HG03432 (cell line): Measurements from ENCODE around the gene SMTN.
A peak's percentile ranks its signal among the peaks of the same experiment; 100 is the strongest.
"Not testable (repeated sequence)": the region's sequence is repeated elsewhere in the genome, so short reads cannot be mapped to it uniquely, and the experiment has no call there.

ENCODE experiments used
- ATAC-seq: cut with Tn5 transposase; IDR thresholded peaks from one replicate; pipeline ENCODE4 v1.9.1; 2021; ENCODE audit warnings: mild to moderate bottlenecking, moderate library complexity; ENCODE audit not compliant: unreplicated experiment

The SMTN gene

GRCh38 chr22:31103111-31103510 is 22.0 kb downstream of the SMTN start:
- no peak for ATAC-seq

- no peak for ATAC-seq
Observed at GRCh38 chr22:31103899-31104694, 23.0 kb downstream of the SMTN start.

DNA sequence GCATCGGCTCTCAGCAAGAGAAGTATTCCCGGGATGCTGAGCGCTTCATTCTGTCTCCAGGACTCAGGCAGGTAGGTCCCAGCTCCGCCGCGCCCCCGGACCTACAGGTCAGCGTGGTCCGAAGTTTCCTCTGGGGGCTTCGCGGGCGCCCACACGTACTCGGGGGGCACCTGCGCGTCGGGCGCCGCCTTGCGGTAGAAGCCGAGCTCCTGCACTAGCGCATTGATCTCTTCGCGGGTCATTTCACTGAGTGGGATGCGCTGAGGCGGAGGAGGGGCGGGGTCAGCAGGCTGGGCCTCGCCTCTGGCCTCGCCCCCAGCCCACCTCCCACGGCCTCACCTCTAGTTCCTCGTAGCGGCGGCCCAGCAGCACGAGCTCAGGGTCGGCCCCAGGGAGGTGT is 23.8 kb downstream of the SMTN start:
- no peak for ATAC-seq

GRCh38 chr22:31105282-31105929 is 24.3 kb downstream of the SMTN start:
- ATAC-seq, result no peak

GRCh38 chr22:31106001-31106571 is 25.0 kb downstream of the SMTN start:
- no peak for ATAC-seq

GRCh38 chr22:31106731-31107177 is 25.6 kb downstream of the SMTN start:
- ATAC-seq, result no peak

DNA sequence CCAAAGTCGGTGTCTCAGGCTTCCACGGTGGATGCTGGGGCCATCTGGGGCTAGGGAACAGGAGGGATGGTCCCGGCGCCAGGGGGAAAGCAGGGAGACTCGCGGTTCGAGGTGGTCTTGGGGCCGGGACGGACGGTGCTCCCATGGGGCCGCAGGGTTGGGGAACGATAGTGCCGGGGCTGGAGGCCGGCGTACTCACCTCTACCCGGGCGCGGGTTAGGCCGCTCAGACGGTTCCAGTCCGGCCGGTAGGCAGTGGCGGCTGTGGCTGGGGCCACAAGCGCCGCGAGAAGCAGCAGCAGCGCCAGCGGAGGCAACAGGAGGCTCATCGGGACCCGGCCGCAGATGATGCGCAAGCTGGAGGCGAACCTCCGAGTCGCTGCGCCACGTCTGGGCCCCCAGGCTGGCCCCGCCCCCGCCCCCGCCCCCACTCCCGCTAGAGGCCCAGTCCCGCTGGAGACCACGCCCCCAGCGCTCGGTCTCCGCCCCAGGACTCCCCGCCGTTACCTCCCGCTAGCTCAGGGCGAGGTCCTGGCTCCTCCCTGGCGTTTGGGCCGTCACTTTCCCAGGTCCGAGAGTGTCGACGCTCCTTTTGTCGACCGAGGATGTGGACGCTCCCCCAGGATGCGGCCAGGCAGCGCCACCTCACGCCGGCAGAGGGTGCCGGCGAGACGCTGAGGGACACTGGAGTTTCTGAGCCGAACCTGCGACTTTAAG is 26.2 kb downstream of the SMTN start, which contains the start of gene SELENOM:
SELENOM (minus strand) TSS at position 391 of the 716 bp plus-strand sequence; CDS start at position 328, 63 bp downstream.
- peak; percentile 87 for ATAC-seq

DNA sequence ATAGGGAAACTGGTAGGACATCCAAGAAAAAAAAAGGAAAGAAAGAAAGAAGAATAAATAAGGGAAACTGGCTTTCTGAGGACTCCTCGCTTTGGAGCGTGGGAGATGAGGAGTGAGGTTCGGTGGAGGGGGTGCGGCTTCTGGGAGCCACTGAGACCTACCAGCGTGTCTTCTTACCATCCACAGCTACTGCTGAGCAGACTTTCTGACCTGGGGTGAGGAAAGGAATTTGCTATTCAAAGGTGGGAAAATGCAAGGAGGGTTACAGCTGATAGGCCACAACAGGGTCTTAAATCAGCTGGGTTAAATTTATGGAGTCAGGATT is 26.7 kb downstream of the SMTN start:
- ATAC-seq, result peak; percentile 17

DNA sequence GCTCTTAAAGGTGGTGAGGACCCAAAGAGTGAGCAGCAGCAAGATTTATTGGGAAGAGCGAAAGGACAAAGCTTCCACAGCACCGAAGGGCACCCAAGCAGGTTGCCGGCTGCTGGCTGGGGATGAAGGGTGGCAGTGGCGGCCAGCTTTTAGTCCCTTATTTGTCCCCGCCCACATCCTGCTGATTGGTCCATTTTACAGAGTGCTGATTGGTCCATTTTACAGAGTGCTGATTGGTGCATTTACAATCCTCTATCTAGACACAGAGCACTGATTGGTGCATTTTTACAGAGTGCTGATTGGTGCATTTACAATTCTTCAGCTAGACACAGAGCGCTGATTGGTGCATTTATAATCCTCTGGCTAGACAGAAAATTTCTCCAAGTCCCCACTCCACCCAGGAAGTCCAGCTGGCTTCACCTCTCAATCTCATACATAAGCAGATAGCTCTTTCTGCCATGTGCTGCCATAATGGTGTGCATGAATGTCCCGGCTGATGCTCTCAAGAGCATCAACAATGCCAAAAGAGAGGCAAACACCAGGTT is 31.5 kb downstream of the SMTN start:
- not testable (repeated sequence) for ATAC-seq

- ATAC-seq, result no peak
Observed at GRCh38 chr22:31118046-31118820, 37.1 kb downstream of the SMTN start.

DNA sequence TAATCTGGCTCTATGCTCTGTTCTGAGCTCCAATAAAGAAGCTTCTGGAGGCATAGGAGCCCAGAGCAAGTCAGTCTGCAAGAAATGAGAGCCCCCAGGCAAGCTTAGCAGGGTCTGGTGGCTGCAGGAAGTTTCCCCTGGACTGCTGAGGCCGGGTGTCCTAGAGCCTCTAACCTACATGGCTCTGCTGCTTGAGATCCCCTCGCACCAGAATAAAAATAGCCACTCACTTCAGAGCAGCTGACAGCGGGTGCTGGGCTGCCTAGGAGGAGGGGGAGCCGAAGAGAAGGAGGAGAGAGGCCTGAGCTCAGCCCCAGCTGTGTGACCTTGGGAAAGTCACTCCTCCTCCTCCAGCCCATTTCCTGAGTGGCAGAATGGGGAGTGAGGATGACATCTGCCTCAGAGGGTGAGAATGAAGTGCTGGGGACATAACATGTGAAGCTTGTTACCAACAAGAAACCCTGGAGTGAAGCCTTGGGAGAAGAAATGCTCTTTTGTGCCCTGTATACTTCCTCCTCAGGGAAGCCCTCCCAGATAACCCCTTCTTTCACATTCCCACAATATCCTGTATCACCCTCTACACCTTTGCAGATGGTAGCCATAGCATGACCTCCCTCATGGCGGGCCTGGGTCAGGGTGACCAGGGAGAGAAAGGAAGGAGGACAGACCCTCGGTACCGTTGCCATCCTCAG is 38.1 kb downstream of the SMTN start:
- no peak for ATAC-seq

DNA sequence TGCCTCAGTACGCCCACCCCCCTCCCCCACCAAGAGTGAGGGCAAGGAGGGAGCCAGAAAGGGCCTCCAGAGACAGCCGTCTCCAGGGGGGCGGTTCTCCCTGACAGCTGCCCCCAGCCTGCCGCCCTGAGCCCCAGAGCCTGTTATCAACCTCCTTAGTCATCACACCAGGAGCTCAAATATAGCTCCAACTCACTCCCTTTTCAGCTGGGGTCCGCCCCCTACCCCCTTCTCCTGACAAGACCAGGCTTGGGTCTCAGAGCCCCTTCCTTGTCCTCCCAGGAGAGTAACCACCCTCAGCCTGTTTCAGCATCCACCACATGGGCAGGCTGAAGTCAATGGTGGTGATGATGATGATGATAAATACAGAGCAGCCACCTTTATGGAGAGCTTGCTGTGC is 39.1 kb downstream of the SMTN start:
- no peak for ATAC-seq

- ATAC-seq, result no peak
Observed at GRCh38 chr22:31120642-31121041, 39.5 kb downstream of the SMTN start.

- ATAC-seq, result no peak
Observed at GRCh38 chr22:31121403-31121802, 40.3 kb downstream of the SMTN start.

- ATAC-seq, result no peak
Observed at GRCh38 chr22:31122196-31122531, 41.0 kb downstream of the SMTN start.

DNA sequence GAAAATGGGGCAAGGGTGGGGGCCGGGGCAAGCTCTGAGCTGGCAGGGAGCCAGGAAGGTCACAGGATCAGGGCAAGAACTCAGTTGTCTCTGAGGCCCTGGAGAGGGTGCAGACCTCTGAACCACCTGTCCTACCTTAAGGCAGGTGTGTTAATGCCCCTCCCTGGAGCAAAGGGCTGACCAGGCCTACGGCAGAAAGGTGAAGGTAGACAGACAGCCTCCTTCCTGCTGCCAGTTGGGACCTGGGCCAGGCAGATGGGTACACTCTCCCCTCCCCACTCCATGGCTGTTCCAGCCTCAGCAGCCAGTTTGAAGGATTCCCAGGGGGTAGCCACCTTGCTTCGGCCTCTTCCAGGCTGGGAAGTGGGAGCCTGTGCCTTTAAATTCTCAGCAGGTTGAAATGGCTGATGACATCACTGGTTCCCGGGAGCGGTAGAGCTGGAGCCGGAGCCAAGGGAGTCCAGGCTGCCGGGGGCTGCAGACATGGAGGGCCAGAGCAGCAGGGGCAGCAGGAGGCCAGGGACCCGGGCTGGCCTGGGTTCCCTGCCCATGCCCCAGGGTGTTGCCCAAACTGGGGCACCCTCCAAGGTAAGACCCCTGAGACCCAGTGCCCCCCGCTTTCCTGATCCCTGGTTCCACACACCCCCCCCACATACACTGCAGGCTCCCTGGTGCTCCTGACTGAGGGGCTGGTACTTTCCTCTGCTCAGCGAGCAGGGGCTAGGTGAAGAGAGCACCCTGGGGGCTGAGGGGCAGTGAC is 41.6 kb downstream of the SMTN start, which contains the start of gene INPP5J:
INPP5J (plus strand) TSS at position 435 of the 760 bp plus-strand sequence; CDS start at position 484, 49 bp downstream.
- no peak for ATAC-seq

- no peak for ATAC-seq
Observed at GRCh38 chr22:31123292-31123602, 42.1 kb downstream of the SMTN start.

DNA sequence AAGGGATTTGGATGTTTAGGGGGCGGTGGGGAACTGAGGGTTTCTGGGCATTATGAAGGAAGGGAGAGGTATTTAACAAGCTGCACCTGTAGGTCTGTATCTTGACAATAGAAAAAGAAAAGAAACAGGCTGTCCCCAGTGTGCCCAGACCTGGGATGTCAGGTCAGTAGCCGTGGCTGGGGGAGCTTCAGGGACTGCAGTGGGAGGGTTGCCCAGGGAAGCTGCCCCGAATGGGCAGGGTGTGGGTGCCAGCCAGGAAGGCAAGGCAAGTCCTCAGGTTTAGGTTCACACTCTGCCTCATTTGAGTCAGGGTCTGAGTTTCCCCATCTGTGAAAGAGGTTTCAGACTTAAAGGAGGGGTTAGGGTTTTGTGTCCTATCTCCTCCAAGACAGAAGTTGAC is 43.2 kb downstream of the SMTN start:
- ATAC-seq, result no peak

DNA sequence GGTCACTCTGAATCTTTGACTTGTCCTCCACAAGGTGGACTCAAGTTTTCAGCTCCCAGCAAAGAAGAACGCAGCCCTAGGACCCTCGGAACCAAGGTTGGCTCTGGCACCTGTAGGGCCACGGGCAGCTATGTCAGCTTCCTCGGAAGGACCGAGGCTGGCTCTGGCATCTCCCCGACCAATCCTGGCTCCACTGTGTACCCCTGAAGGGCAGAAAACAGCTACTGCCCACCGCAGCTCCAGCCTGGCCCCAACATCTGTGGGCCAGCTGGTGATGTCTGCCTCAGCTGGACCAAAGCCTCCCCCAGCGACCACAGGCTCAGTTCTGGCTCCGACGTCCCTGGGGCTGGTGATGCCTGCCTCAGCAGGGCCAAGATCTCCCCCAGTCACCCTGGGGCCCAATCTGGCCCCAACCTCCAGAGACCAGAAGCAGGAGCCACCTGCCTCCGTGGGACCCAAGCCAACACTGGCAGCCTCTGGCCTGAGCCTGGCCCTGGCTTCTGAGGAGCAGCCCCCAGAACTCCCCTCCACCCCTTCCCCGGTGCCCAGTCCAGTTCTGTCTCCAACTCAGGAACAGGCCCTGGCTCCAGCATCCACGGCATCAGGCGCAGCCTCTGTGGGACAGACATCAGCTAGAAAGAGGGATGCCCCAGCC is 43.8 kb downstream of the SMTN start:
- no peak for ATAC-seq
